HUDEP-2 (cell line): ENCODE data around the gene MARK2.
A peak's percentile ranks its signal among the peaks of the same experiment; 100 is the strongest.

Source experiments
- DNase-seq, 76 experiments: peaks; one replicate each; lab custom pipeline; 2025; ENCODE audit not compliant: unreplicated experiment in 76 of 76; lab: John Stamatoyannopoulos, UW

MARK2 gene

GRCh38 chr11:63826471-63827190 is 12.3 kb upstream of the MARK2 start:
- no peak for DNase-seq

DNA sequence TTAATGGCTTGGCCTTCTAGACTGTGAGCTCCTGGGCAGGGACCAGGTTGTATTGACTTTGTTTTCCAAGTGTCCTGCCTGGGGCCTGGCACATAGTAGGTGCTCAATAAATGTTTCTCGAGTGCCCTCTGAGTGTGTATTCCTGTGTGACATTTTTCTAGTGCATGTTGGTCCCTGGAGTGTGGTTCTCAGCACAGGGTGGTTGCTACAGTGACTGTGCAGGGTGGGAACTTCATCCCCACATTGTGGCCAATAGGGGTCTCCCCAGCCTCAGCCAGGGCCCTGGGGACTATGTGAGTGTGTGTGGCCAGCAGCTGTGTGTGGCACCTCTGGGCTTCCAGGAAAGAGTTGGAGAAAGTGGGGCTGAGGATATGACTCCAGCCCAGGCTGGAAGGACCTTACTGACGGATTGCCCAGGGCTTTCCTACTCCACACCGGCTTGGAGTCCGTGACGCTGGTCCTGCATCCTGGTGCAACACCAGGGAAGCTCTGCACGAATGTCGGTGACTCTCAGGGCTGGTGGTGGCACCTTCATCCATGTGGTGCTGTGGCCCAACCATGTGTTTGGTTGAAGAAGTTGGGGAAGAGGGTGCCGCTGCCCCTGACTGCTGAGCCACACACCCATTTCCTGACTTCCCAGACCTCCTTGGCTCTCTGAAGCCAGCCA is 9.0 kb upstream of the MARK2 start:
- DNase-seq, result peak in 16 of 76 experiments; percentile 4 to 31 (median 14)

DNA sequence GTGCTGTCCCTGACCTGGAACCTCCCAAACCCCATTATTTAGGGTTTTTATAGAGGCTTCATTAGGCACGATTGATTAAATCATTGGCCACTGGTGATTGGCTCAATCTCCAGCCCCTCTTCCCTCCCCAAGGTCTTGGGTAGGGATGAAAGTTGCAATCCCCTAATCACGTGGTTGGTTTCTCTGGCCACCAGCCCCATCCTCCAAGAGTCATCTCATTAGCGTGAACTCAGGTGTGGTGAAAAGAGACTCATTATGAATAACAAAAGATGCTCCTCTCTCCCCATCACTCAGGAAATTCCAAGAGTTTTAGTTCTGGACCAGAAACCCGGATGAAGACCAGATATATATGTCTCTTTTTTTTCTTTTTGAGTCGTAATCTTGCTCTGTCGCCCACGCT is 7.6 kb upstream of the MARK2 start:
- no peak for DNase-seq

DNA sequence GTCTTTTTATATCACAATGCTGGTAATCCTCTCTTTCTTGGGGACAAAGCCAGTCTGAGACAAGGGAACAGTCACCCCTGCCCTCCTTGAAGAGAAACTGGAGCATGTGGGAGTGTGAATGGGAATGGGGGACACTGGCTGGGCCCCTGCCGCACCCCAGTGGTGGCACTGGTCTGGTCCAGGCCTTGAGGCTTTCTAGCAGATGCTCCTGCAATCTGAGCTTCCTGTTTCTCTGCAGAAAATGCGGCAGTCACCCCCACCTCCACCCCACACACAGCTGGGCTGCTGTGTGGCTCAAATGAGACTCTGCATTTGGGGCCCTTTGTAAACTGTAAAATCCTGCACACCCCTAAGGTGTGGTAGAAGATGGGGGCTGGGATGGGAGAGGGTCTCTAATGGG is 6.6 kb upstream of the MARK2 start:
- no peak for DNase-seq

DNA sequence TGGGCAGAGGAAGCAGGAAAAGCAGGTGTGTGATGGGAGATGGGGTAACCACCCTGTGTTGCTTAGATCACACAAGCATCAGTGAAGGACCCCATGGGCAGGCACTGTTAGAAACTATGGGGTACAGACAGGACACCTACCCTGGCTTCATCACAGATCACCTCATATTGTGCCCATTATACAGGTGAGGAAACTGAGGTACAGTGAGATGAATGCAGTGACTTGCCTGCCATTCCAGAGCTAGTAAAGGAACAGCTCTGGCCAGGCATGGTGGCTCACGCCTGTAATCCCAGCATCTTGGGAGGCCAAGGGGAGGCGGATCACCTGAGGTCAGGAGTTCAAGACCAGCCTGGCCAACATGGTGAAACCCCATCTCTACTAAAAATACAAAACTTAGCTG is 5.9 kb upstream of the MARK2 start:
- no peak for DNase-seq

DNA sequence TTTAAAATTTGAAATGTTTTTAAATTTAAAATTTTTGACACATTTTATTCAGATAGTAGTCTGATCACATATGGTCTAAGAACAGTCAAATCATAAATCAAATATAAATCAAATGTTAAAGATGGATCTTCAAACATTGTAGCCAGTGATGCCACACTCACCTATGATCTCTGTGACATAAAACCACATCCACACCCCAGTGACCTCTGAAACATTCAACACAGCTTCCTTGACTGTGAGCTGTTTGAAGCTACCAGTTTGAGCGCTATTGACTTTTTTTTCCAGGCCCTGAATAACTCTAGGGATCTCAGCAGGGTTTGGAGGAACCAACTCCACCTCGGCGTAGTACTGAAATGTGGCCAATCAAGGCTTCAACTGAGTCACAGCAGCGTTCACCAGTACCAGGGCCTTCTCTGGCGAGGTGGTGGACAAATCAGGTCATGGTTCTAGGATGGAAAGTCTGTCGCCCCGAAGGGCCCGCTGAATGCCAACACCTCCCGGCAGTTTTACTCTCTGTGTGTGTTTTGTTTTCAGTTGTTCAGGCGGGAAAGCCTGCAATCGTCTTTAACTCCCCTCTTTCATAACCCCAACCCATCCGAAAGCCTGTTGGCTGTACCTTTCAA is 4.3 kb upstream of the MARK2 start:
- no peak for DNase-seq

- DNase-seq, result no peak
Measured at GRCh38 chr11:63835158-63835545, 3.8 kb upstream of the MARK2 start.

GRCh38 chr11:63837027-63837688 is 1.8 kb upstream of the MARK2 start:
- peak in 53 of 76 experiments; percentile 6 to 68 (median 42) for DNase-seq

- no peak for DNase-seq
Measured at GRCh38 chr11:63837739-63838138, 1.2 kb upstream of the MARK2 start.

DNA sequence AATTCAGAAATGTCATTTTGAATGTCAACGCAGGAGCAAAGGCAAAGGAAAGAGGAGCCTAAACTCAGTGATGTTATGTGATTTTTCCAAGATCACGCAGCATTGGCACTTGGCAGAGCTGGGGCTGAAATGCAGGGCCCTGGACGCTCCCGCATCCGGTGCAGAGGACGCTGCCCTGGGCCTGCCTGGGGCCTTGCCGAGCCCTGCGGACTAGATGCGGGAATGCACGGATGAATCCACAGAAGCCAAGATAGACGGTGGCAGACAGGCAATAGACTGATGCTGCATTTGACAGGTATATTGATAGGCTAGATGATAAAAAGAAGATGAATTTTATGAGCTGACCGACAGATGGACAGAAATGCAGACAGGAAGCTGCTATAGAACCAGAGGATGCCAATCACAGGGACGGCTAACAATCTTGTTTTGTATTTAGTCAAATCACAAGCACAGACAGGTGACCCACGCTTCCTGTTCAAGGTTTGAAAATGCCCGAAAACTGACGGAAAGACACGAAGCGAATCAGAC is 696 bp upstream of the MARK2 start:
- DNase-seq, result no peak

- DNase-seq, result peak in 13 of 76 experiments; percentile 6 to 37 (median 29)
Measured at GRCh38 chr11:63839508-63840355, 822 bp downstream of the MARK2 start.

GRCh38 chr11:63840356-63841060 is 1.6 kb downstream of the MARK2 start:
- DNase-seq, result peak in 1 of 76 experiments; percentile 2

- peak in 1 of 76 experiments; percentile 9 for DNase-seq
Measured at GRCh38 chr11:63841554-63841953, 2.6 kb downstream of the MARK2 start.

DNA sequence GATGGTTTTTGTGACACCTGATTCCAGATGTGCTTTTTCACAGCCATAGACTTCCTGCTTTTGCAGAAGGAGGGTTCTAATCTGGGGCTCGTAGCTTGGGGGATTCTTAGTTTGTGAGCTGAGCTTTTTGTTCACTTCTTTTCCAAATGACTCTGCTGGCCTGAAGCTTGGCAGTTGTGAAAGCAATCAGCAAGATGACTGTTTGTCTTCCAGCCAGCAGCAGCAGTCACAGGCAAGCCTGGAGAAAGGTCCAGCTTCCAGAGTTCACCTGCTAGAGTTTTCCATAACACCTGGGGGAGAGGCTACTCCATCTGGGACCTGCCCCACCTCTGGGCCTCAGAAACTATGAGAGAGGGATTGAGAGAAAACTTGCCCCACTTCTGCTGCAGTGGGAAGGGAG is 4.1 kb downstream of the MARK2 start:
- no peak for DNase-seq

DNA sequence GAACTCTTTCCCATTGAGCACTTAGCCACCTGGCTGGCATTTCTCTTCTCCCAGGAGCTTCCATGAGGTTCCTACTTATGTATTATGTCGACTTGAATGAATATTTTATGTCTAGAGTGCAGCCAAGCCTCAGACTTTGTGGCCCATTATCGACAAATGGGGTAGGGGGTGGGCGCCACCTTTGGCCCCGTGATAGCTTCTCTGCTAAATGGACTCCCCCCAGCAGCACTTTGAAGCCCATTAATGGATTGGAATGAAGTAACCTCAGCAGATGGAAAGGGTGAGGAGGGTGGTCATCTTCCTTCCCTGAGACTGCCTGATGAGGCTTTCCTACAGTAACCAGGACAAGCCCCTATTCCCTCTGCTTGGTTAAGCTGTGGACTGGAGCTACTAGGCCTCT is 5.9 kb downstream of the MARK2 start:
- DNase-seq, result no peak

- DNase-seq, result no peak
Measured at GRCh38 chr11:63845303-63845702, 6.4 kb downstream of the MARK2 start.

- no peak for DNase-seq
Measured at GRCh38 chr11:63845911-63846310, 7.0 kb downstream of the MARK2 start.

DNA sequence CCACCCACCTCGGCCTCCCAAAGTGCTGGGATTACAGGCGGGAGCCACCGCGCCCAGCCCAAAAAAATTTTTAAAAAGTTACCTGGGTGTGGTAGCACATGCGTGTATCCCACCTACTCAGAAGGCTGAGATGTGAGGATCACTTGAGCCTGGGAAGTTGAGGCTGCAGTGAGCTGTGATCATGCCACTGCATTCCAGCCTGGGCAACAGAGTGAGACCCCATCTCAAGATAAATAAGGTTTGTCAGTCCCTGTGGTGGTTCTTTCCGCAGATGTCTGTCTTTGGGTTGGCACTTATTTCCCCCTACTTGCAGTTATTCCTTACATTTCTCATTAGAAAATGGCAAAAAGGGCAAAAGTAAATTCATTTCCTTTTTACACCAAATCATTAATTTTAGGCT is 8.0 kb downstream of the MARK2 start:
- no peak for DNase-seq

DNA sequence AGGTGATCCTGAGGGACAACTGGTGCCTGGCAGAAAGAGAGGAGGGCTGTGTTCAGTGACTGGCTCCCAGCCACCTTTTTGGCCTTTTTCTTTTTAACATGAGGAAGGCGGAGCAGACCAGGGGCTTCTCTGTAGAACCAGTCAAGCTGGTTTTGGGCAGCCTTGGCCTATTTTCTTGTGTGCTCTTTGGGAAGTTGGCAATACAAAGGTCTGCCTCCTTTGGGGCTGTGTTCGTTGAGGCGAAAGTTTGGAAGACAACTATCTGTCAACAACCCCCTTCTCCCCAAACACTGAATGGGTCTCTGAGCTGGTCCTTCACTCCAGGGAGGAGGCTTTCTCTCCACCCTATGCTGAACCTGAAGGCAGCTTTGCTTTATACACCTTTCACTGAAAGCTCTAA is 8.5 kb downstream of the MARK2 start:
- DNase-seq, result no peak

- no peak for DNase-seq
Measured at GRCh38 chr11:63849691-63850090, 10.8 kb downstream of the MARK2 start.
